IPS-20b (cell line): ENCODE data around the gene UCP2.
"Not testable (repeated sequence)": the region's sequence is repeated elsewhere in the genome, so short reads cannot be mapped to it uniquely, and the experiment has no call there.

Experiments used
- H3K27ac ChIP-seq: one replicate; pipeline ENCODE4 v1.5.1; 2013; ENCODE audit warnings: low read length
- H3K27me3 ChIP-seq: 2 replicates; pipeline ENCODE4 v1.6.1; 2013; ENCODE audit warnings: mild to moderate bottlenecking, low read length, inconsistent platforms; ENCODE audit not compliant: insufficient read depth
- H3K36me3 ChIP-seq: 2 replicates; pipeline ENCODE4 v1.6.1; 2013; ENCODE audit warnings: low read depth, mild to moderate bottlenecking, inconsistent platforms, low read length, moderate library complexity; ENCODE audit not compliant: insufficient read depth
- H3K4me1 ChIP-seq: 2 replicates; pipeline ENCODE4 v1.6.1; 2013; ENCODE audit warnings: mild to moderate bottlenecking, control low read depth, inconsistent platforms, low read length, moderate library complexity; ENCODE audit not compliant: insufficient read depth
- H3K4me3 ChIP-seq: 2 replicates; pipeline ENCODE4 v1.5.1; 2013; ENCODE audit warnings: mild to moderate bottlenecking, low read length, inconsistent platforms
- H3K9ac ChIP-seq: 2 replicates; pipeline ENCODE4 v1.6.1; 2013; ENCODE audit warnings: low read depth, mild to moderate bottlenecking, inconsistent platforms, low read length, moderate library complexity
- H3K9me3 ChIP-seq: 2 replicates; pipeline ENCODE4 v1.6.1; 2013; ENCODE audit warnings: mild to moderate bottlenecking, low read depth, low read length, inconsistent platforms; ENCODE audit not compliant: insufficient read depth

The UCP2 gene

GRCh38 chr11:73999581-74000306, 17.1 kb upstream of the UCP2 start:
- Histone ChIP-seq H3K36me3 (no peaks in the 10 kb centered on the region), H3K27me3 (no peaks in the 10 kb centered on the region), H3K4me1 (no peaks in the 10 kb centered on the region), H3K9ac (no peak overlapping the region), H3K9me3 (no peaks in the 10 kb centered on the region), H3K27ac (no peak overlapping the region), H3K4me3 (no peak overlapping the region)

GRCh38 chr11:73998846-73999575, 16.4 kb upstream of the UCP2 start:
- H3K9me3 ChIP-seq: no peaks in the 10 kb centered on the region
- no peaks in the 10 kb centered on the region for H3K4me1 ChIP-seq
- no peak overlapping the region for H3K4me3 ChIP-seq
- no peaks in the 10 kb centered on the region for H3K27me3 ChIP-seq
- H3K9ac ChIP-seq: no peak overlapping the region
- no peaks in the 10 kb centered on the region for H3K36me3 ChIP-seq
- H3K27ac ChIP-seq: no peak overlapping the region

GRCh38 chr11:73997120-73997770, 14.6 kb upstream of the UCP2 start:
- H3K36me3 ChIP-seq: no peaks in the 10 kb centered on the region
- H3K4me3 ChIP-seq: no peak overlapping the region
- no peaks in the 10 kb centered on the region for H3K27me3 ChIP-seq
- no peak overlapping the region for H3K9ac ChIP-seq
- H3K9me3 ChIP-seq: no peaks in the 10 kb centered on the region
- no peaks in the 10 kb centered on the region for H3K4me1 ChIP-seq
- no peak overlapping the region for H3K27ac ChIP-seq

GRCh38 chr11:73996161-73996747, 13.6 kb upstream of the UCP2 start:
- H3K27ac ChIP-seq: no peak overlapping the region
- H3K4me3 ChIP-seq: no peak overlapping the region
- no peaks in the 10 kb centered on the region for H3K9me3 ChIP-seq
- H3K36me3 ChIP-seq: no peaks in the 10 kb centered on the region
- no peak overlapping the region for H3K9ac ChIP-seq
- H3K27me3 ChIP-seq: no peaks in the 10 kb centered on the region
- H3K4me1 ChIP-seq: no peaks in the 10 kb centered on the region

GRCh38 chr11:73995731-73996130, 13.1 kb upstream of the UCP2 start:
- H3K27ac ChIP-seq: no peak overlapping the region
- no peak overlapping the region for H3K9ac ChIP-seq
- H3K9me3 ChIP-seq: no peaks in the 10 kb centered on the region
- H3K36me3 ChIP-seq: no peaks in the 10 kb centered on the region
- H3K4me1 ChIP-seq: no peaks in the 10 kb centered on the region
- H3K4me3 ChIP-seq: no peak overlapping the region
- H3K27me3 ChIP-seq: no peaks in the 10 kb centered on the region

GRCh38 chr11:73995247-73995646, 12.6 kb upstream of the UCP2 start:
- no peak overlapping the region for H3K4me3 ChIP-seq
- no peak overlapping the region for H3K27ac ChIP-seq
- H3K36me3 ChIP-seq: no peaks in the 10 kb centered on the region
- H3K27me3 ChIP-seq: no peaks in the 10 kb centered on the region
- no peaks in the 10 kb centered on the region for H3K4me1 ChIP-seq
- H3K9me3 ChIP-seq: no peaks in the 10 kb centered on the region
- no peak overlapping the region for H3K9ac ChIP-seq

GRCh38 chr11:73991471-73992006, 8.9 kb upstream of the UCP2 start:
- no peaks in the 10 kb centered on the region for H3K36me3 ChIP-seq
- H3K27ac ChIP-seq: no peak overlapping the region
- no peaks in the 10 kb centered on the region for H3K9me3 ChIP-seq
- H3K4me1 ChIP-seq: no peaks in the 10 kb centered on the region
- H3K9ac ChIP-seq: no peak overlapping the region
- H3K4me3 ChIP-seq: no peak overlapping the region
- no peaks in the 10 kb centered on the region for H3K27me3 ChIP-seq

- Histone ChIP-seq H3K4me3 (no peak overlapping the region), H3K27me3 (no peaks in the 10 kb centered on the region), H3K27ac (no peak overlapping the region), H3K4me1 (no peaks in the 10 kb centered on the region), H3K36me3 (no peaks in the 10 kb centered on the region), H3K9me3 (no peaks in the 10 kb centered on the region), H3K9ac (no peak overlapping the region)
These were observed 8.1 kb upstream of the UCP2 start for GRCh38 chr11:73990730-73991129.

GRCh38 chr11:73989156-73989555, 6.5 kb upstream of the UCP2 start:
- peaks cover under 1% of the 10 kb centered on the region; the same call in 1 of the 2 replicates for H3K4me1 ChIP-seq
- no peaks in the 10 kb centered on the region for H3K36me3 ChIP-seq
- H3K9me3 ChIP-seq: no peaks in the 10 kb centered on the region
- H3K4me3 ChIP-seq: no peak overlapping the region
- no peaks in the 10 kb centered on the region for H3K27me3 ChIP-seq
- H3K27ac ChIP-seq: no peak overlapping the region
- no peak overlapping the region for H3K9ac ChIP-seq

- H3K27ac ChIP-seq: no peak overlapping the region
These were observed 5.6 kb upstream of the UCP2 start for GRCh38 chr11:73988227-73988626.

GRCh38 chr11:73985661-73986060, 3.0 kb upstream of the UCP2 start:
- H3K27ac ChIP-seq, H3K9ac ChIP-seq, H3K9me3 ChIP-seq, H3K27me3 ChIP-seq, H3K36me3 ChIP-seq, H3K4me3 ChIP-seq: not testable (repeated sequence)
- peaks cover 17% of the 10 kb centered on the region; the same call in 1 of the 2 replicates for H3K4me1 ChIP-seq

More at GRCh38 chr11:73988227-73988626, 5.6 kb upstream of the UCP2 start:
- Histone ChIP-seq H3K9me3 (no peaks in the 10 kb centered on the region), H3K4me1 (peaks cover 6% of the 10 kb centered on the region; the same call in 1 of the 2 replicates), H3K9ac (no peak overlapping the region), H3K4me3 (no peak overlapping the region), H3K27me3 (no peaks in the 10 kb centered on the region), H3K36me3 (no peaks in the 10 kb centered on the region)
